T-helper 17 cell (primary cell): ENCODE results near the gene SLIT2. TPM values are rescaled to one million over a fixed set of nuclear protein-coding genes. Genes with fewer than 3 reads are reported as not detected.
A peak's percentile ranks its signal among the peaks of the same experiment; 100 is the strongest.

Source experiments
- ATAC-seq: fragments of 150-1000 bp; cut with Tn5 transposase; 2 replicates; pipeline ENCODE4 v1.10.0; 2021; ENCODE audit warnings: mild to moderate bottlenecking, moderate library complexity
- DNase-seq, 3 donors: peaks; one replicate each; pipeline versions ENCODE4 v3.0.0 to v3.0.0-alpha.2; 2020 to 2021
- H3K9me3 ChIP-seq: one replicate; pipeline ENCODE4 v1.7.0; 2013; ENCODE audit warnings: low read length, mild to moderate bottlenecking; ENCODE audit not compliant: control insufficient read depth, poor library complexity, severe bottlenecking
- H3K27ac Mint-ChIP-seq: one replicate; pipeline ENCODE4 v1.8.0; 2022; ENCODE audit warnings: mild to moderate bottlenecking, moderate library complexity, mixed read lengths
- H3K27me3 Mint-ChIP-seq: one replicate; pipeline ENCODE4 v1.8.0; 2022; ENCODE audit warnings: mixed read lengths
- H3K36me3 Mint-ChIP-seq: one replicate; pipeline ENCODE4 v1.8.0; 2022; ENCODE audit warnings: low read depth, mixed read lengths
- H3K4me1 Mint-ChIP-seq: one replicate; pipeline ENCODE4 v1.8.0; 2022; ENCODE audit warnings: mild to moderate bottlenecking, mixed read lengths
- H3K4me3 Mint-ChIP-seq: one replicate; pipeline ENCODE4 v1.8.0; 2022; ENCODE audit warnings: mild to moderate bottlenecking, moderate library complexity, mixed read lengths
- total RNA-seq, 4 donors: library from RNA in 2 of 4; stranded (reverse) in 2 of 4; gene quantifications; one replicate each; pipeline ENCODE4 v1.2.3 and lab custom pipeline; 2022 to 2026

Gene SLIT2
- not detected for total RNA-seq
- 0.60 to 3.1 reads per million in 2 donors for total RNA-seq (lab: John Stamatoyannopoulos, UW)

DNA sequence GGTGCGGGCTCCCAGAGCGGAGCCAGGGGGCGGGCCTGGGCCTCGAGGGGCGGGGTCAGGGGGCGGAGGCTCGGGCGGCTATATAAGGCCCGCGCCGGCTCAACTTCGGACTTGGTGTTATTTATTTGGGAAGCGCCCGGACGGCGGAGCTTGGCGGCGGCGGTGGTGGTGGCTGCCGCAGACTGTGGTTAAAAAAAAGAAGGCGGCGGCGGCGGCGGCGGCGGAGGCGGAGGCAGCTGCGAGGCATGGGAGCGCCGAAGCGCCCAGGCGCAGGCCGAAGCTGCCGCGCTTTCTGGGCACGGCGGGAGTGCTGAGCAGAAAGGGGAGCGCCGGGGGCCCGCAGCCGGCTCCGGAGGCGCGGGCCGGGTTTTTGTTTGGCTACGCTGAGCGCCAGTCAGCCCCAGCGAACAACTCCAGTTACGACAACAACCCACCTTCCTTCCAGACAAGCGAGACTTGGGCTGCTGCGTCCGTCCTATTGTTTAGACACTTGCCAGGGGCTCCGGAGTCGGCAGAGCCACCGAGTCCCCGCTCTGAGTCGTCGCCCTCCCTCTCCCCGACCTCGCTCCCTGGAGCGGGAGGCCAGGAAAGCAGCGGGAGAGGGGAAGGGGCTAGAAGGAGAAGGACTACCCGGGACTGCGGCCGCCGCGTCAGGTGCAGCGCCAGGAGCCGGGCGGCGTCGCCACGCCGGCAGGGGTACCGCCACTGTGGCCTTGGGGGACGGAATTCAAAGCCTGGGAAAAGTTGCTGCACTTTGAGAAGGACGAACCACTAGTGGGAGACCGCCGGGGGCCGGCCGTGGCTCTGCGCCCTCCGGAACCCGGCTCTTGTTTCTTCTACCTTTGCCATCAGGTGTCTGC lies at the start of gene SLIT2:
Gene SLIT2, plus strand, starts transcription at position 110 of the 860 bp plus-strand sequence. CDS start 1,911 bp downstream, outside the sequence.
- Mint-ChIP-seq H3K27ac (no peak within 1 kb of the TSS), H3K36me3 (no peaks in the 10 kb centered on the region), H3K4me3 (peak within 1 kb of the TSS; percentile 76), H3K4me1 (peaks cover 6% of the 10 kb centered on the region), H3K27me3 (peaks cover 41% of the 10 kb centered on the region)
- ATAC-seq (no peak), DNase-seq (peak in 2 of 3 donors; percentile 9 to 10)
- no peaks in the 10 kb centered on the region for H3K9me3 ChIP-seq

- H3K9me3 ChIP-seq: no peaks in the 10 kb centered on the region
- Mint-ChIP-seq H3K4me3 (no peak overlapping the region), H3K4me1 (no peaks in the 10 kb centered on the region), H3K27ac (no peak overlapping the region), H3K27me3 (no peaks in the 10 kb centered on the region), H3K36me3 (no peaks in the 10 kb centered on the region)
- ATAC-seq: no peak
- no peak for DNase-seq
Measured at GRCh38 chr4:20203508-20203907, 48.2 kb upstream of the SLIT2 start.

DNA sequence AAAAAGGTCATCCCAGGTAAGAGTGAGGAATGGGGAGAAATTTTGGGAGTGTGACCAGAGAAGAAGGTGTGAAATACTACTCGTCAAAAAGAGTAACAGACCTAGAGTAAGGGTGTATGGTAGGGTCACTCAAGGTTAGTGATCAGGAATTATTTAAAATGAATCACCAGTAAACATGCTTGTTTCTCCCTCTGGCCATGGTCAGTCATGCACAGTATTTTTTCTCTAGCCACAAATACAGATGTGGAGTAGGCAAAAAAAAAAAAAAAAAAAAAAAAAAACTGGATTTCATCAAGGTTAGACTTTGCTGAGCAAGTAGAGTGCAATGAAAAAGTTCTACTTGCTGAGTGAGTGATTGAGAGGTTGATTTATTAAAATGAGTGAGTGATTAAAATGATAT lies 34.2 kb upstream of the SLIT2 start:
- Mint-ChIP-seq H3K27me3 (no peaks in the 10 kb centered on the region), H3K27ac (no peak overlapping the region), H3K4me3 (no peak overlapping the region), H3K36me3 (no peaks in the 10 kb centered on the region), H3K4me1 (no peaks in the 10 kb centered on the region)
- no peak for ATAC-seq
- no peaks in the 10 kb centered on the region for H3K9me3 ChIP-seq
- no peak for DNase-seq

DNA sequence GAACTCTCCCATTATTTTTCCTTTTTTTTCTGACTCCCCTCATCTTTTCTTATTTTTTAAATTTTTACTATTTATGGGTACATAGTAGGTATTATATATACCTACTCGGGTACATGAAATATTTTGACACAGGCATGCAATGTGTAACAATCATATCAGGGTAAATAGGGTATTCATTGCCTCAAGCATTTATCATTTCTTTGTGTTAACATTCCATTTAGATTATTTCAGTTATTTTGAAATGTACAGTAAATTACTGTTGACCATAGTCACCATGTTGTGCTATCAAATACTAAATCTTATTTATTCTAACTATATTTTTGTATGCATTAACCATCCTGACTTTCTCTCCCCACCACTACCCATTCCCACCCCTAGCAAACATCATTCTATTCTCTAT lies 33.8 kb upstream of the SLIT2 start:
- DNase-seq: no peak
- ATAC-seq: no peak
- Mint-ChIP-seq H3K4me1 (no peaks in the 10 kb centered on the region), H3K36me3 (no peaks in the 10 kb centered on the region), H3K4me3 (no peak overlapping the region), H3K27ac (no peak overlapping the region), H3K27me3 (no peaks in the 10 kb centered on the region)
- H3K9me3 ChIP-seq: no peaks in the 10 kb centered on the region

DNA sequence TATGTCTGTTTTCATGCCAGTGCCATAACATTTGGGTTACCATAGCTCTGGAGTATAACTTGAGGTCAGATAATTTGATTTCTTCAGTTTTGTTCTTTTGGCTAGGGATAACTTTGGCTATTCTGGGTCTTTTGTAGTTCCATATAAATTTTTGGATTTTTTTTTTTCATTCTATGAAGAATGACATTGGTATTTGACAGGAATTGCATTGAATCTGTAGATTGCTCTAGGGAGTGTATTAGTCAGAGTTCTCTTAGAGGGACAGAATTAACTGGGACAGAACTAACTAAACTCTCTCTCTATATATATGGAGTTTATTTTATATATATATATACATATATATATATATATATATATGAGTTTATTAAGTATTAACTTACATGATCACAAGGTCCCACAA lies 32.2 kb upstream of the SLIT2 start:
- no peaks in the 10 kb centered on the region for H3K36me3 Mint-ChIP-seq
- no peak overlapping the region for H3K27ac Mint-ChIP-seq
- DNase-seq (no peak), ATAC-seq (no peak)
- no peaks in the 10 kb centered on the region for H3K27me3 Mint-ChIP-seq
- H3K4me1 Mint-ChIP-seq: no peaks in the 10 kb centered on the region
- H3K9me3 ChIP-seq: no peaks in the 10 kb centered on the region
- H3K4me3 Mint-ChIP-seq: no peak overlapping the region

DNA sequence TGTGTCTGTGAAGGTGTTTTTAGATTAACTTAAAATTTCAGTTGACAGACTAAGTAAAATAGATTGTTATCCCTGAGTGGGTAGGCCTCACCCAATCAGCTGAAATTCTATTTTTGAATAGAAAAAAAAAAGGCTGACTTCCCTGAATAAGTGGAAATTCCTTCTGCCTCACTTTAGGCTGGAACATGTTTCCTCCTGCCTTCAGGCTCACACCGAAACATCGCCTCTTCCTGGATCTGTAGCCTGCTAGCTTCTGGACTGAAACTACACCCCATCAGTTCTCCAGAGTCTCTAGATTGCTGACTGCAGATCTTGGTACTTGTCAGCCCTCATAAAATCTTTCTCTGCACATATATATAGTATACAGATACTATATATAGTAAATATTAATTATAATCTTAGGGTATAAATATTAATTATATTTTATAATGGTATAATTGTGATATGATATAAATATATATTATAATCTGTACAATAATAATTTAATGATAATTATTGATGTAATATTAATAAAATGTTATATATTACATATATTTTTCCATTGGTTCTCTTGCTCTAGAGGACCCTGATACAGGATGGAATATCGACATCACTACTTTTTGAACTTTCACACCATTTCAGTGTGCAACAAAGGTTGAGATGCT lies 13.7 kb upstream of the SLIT2 start:
- Mint-ChIP-seq H3K27ac (no peak overlapping the region), H3K27me3 (no peaks in the 10 kb centered on the region), H3K4me1 (no peaks in the 10 kb centered on the region), H3K36me3 (no peaks in the 10 kb centered on the region), H3K4me3 (no peak overlapping the region)
- H3K9me3 ChIP-seq: no peaks in the 10 kb centered on the region
- ATAC-seq: no peak
- no peak for DNase-seq

DNA sequence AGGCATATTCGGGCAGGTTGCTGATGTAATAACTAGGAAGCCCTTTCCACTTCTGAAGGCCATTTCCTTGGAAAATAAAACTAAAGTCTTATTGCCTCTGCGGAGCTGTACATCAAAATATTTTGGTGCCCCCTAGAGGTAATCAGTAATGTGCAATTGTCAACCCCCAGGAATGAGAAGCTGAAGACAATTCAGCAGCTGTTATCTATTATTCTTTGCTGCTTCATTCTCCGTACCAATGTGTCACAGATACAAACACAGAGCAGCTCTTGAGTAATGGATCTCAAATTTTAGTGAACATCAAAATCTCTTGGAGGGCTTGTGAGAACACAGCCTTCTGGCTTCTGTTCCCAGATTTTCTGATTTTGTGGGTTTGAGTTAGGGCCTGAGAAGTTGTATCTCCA lies 3.5 kb upstream of the SLIT2 start:
- no peak for DNase-seq
- Mint-ChIP-seq H3K36me3 (no peaks in the 10 kb centered on the region), H3K4me1 (peaks cover 4% of the 10 kb centered on the region), H3K27ac (no peak overlapping the region), H3K27me3 (peaks cover 21% of the 10 kb centered on the region), H3K4me3 (no peak overlapping the region)
- ATAC-seq: no peak
- H3K9me3 ChIP-seq: no peaks in the 10 kb centered on the region

GRCh38 chr4:20249333-20249732 lies 2.4 kb upstream of the SLIT2 start:
- Mint-ChIP-seq H3K4me1 (peaks cover 4% of the 10 kb centered on the region), H3K36me3 (no peaks in the 10 kb centered on the region), H3K27ac (no peak overlapping the region), H3K27me3 (peaks cover 30% of the 10 kb centered on the region), H3K4me3 (no peak overlapping the region)
- ATAC-seq (no peak), DNase-seq (no peak)
- no peaks in the 10 kb centered on the region for H3K9me3 ChIP-seq

DNA sequence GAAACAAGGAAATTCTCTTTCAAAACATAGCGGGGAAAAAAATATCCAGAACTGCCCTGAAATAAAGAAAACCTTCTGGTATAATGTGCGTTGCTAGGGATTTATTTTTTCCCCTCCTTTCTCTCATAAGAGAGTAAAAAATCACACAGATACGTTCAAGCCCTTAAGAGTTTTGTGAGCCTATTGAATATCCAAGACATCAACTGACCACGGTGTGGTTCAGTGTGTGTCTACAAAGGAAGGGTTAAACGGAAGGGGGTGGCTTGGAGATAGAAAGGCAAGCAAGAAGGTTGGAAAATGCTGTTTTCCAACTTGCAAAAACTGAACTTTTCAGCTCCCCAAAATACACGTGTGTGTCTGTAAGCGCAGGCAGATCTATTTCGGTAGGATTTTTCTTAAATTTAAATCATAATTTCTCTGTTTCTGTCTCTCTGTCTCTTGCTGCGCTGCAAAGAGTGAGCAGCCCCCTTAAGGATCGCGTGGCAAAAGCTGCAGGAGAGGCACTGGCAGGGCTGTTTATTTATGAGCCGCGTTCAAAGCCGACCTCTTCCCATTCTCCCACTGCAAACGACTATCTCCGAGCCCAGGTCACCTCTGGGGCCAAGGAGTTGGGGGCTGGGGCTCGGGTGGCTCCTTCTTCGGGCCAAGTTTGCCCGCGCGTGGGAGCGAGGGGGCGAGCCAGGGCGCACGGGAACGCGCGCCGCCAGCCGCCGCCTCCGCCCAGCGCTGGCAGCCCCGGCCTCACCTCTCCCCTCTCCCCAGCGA lies 492 bp upstream of the SLIT2 start:
- Mint-ChIP-seq H3K4me3 (peak overlapping the region; percentile 76), H3K27ac (no peak overlapping the region), H3K36me3 (no peaks in the 10 kb centered on the region), H3K4me1 (peaks cover 6% of the 10 kb centered on the region), H3K27me3 (peaks cover 41% of the 10 kb centered on the region)
- H3K9me3 ChIP-seq: no peaks in the 10 kb centered on the region
- no peak for DNase-seq
- no peak for ATAC-seq

DNA sequence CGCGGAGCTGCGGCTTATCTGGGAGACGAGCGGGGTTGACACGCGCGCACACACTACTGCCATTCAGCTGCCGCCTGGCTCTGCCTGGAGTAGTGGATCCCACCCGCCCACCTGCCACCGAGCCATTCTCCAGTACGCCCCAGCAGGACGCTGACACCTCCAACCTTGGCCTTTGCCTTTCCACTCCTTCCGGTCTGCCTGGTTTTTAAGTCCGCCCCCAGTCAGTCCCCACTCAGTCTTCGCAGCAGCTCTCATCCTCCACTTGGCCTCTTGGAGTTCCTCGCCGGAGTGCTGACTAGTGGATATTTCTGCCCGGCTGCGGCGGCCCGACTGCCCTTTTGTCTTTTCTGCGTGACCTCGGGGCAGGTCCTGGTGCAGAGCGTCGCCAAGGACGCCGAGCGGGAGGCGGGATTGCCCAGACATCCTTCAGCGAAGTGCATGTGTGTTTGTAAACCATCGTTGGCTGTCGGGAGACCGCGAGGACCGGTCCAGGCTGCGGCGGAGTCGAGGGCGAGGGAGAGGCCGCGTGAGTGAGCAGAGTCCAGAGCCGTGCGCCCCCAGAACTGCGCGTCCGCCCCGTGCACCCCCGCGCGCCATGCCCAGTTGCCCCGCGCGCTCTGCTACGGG lies 1.1 kb downstream of the SLIT2 start:
- Mint-ChIP-seq H3K36me3 (no peaks in the 10 kb centered on the region), H3K27ac (no peak overlapping the region), H3K4me3 (peak overlapping the region; percentile 62), H3K4me1 (peaks cover 6% of the 10 kb centered on the region), H3K27me3 (peaks cover 41% of the 10 kb centered on the region)
- H3K9me3 ChIP-seq: no peaks in the 10 kb centered on the region
- ATAC-seq (no peak), DNase-seq (no peak)

GRCh38 chr4:20253283-20253734 lies 1.6 kb downstream of the SLIT2 start:
- Mint-ChIP-seq H3K36me3 (no peaks in the 10 kb centered on the region), H3K4me3 (no peak overlapping the region), H3K27ac (no peak overlapping the region), H3K27me3 (peaks cover 41% of the 10 kb centered on the region), H3K4me1 (peaks cover 6% of the 10 kb centered on the region)
- DNase-seq: no peak
- no peak for ATAC-seq
- H3K9me3 ChIP-seq: no peaks in the 10 kb centered on the region

DNA sequence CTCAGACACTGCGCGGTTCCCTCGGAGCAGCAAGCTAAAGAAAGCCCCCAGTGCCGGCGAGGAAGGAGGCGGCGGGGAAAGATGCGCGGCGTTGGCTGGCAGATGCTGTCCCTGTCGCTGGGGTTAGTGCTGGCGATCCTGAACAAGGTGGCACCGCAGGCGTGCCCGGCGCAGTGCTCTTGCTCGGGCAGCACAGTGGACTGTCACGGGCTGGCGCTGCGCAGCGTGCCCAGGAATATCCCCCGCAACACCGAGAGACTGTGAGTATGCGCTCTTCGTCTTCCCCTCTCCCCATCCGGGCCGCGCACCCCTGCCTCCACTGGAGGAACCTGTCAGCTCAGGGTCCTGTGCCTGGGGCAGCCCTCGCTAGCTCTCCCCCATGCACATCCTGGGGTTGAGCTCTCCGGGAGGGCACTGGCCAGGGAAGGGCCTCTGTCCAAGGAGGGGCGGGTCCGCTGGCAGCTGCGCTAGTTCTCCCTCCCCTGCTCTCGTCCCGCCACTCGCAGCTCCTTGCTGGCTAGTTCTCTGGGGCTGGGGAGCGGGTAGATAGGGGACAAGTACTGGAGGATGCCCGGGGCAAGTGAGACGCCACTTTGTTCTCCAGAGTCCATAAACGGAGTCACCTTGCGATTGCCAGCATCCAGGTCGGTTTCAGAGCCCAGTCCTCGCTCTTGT lies 2.2 kb downstream of the SLIT2 start:
- H3K27me3 Mint-ChIP-seq: peaks cover 41% of the 10 kb centered on the region
- H3K36me3 Mint-ChIP-seq: no peaks in the 10 kb centered on the region
- H3K9me3 ChIP-seq: no peaks in the 10 kb centered on the region
- DNase-seq (no peak), ATAC-seq (no peak)
- H3K4me1 Mint-ChIP-seq: peaks cover 6% of the 10 kb centered on the region
- peak overlapping the region; percentile 36 for H3K4me3 Mint-ChIP-seq
- H3K27ac Mint-ChIP-seq: no peak overlapping the region
